ENCODE data around the gene CSNK1G3. TPM values are rescaled to one million over a fixed set of nuclear protein-coding genes. Genes with fewer than 3 reads are reported as not detected.

The CSNK1G3 gene
- total RNA-seq, 2 experiments from 2014 or later, result 20.9 to 23.1 TPM

GRCh38 chr5:123527190-123527589, 15.2 kb downstream of the CSNK1G3 start:
- no peak overlapping the region for H3K4me3 ChIP-seq (ENCODE audit: low read depth, low read length, poor library complexity, severe bottlenecking)
- H2AFZ ChIP-seq (ENCODE audit: low read length), result no peak overlapping the region
- H3K79me2 ChIP-seq (ENCODE audit: insufficient read depth, low read depth, low read length), result peaks cover 37% of the 10 kb centered on the region; the same call in 1 of the 2 replicates
- peaks cover 4% of the 10 kb centered on the region for H3K4me1 ChIP-seq (ENCODE audit: insufficient read depth, low read length, poor library complexity, severe bottlenecking)
- no peaks in the 10 kb centered on the region for H3K9me2 ChIP-seq (ENCODE audit: insufficient read depth, low read length)
- BruUV-seq (replicated peaks), result no TSS peak
- no peaks in the 10 kb centered on the region for H4K20me1 ChIP-seq (ENCODE audit: insufficient read depth, low read length)
- no peaks in the 10 kb centered on the region for H3K9me3 ChIP-seq (ENCODE audit: low read length)
- POLR2A ChIA-PET, result interaction anchor here (0.5 to 1.3 kb wide), 5 partner anchors 15 to 1130 kb away, joined by 3 to 7 read pairs (median 4); no protein-coding TSS in a partner anchor
- H3K27ac ChIP-seq (ENCODE audit: low read depth, low read length, poor library complexity, severe bottlenecking), result no peak overlapping the region
- CTCF ChIA-PET (ENCODE audit: unreplicated experiment), result no interaction called here
- TF ChIP-seq EZH2phosphoT487 (IDR thresholded peaks at IDR 0.05; ENCODE audit: borderline replicate concordance, low read depth, low read length), result no peak
- TF ChIP-seq CTCF (conservative IDR thresholded peaks at IDR 0.05; ENCODE audit: low read length), result no peak
- intact Hi-C loops (cut with micrococcal nuclease; ENCODE audit: unreplicated experiment), result no loop called here
- H3K4me2 ChIP-seq (ENCODE audit: low read length), result 0 out of 2 replicates have a peak overlapping the region, but pooled peaks have one; percentile 33
- H3K36me3 ChIP-seq (ENCODE audit: insufficient read depth, low read length), result no peaks in the 10 kb centered on the region
- DNase-seq (ENCODE audit: low spot score), result no peak

- peaks cover 4% of the 10 kb centered on the region for H3K4me1 ChIP-seq (ENCODE audit: insufficient read depth, low read length, poor library complexity, severe bottlenecking)
- CTCF ChIA-PET (ENCODE audit: unreplicated experiment), result no interaction called here
- H3K9me2 ChIP-seq (ENCODE audit: insufficient read depth, low read length), result no peaks in the 10 kb centered on the region
- no peaks in the 10 kb centered on the region for H3K9me3 ChIP-seq (ENCODE audit: low read length)
- H3K27ac ChIP-seq (ENCODE audit: low read depth, low read length, poor library complexity, severe bottlenecking), result no peak overlapping the region
- BruUV-seq (replicated peaks), result no TSS peak
- no peak for DNase-seq (ENCODE audit: low spot score)
- no peak overlapping the region for H3K4me2 ChIP-seq (ENCODE audit: low read length)
- POLR2A ChIA-PET, result interaction anchor here (1.3 to 1.5 kb wide), 2 partner anchors 10 to 14 kb away, joined by 7 to 9 read pairs; no protein-coding TSS in a partner anchor
- H4K20me1 ChIP-seq (ENCODE audit: insufficient read depth, low read length), result no peaks in the 10 kb centered on the region
- no peak overlapping the region for H2AFZ ChIP-seq (ENCODE audit: low read length)
- H3K4me3 ChIP-seq (ENCODE audit: low read depth, low read length, poor library complexity, severe bottlenecking), result no peak overlapping the region
- TF ChIP-seq CTCF (conservative IDR thresholded peaks at IDR 0.05; ENCODE audit: low read length) (no peak), EZH2phosphoT487 (IDR thresholded peaks at IDR 0.05; ENCODE audit: borderline replicate concordance, low read depth, low read length) (no peak)
- no peaks in the 10 kb centered on the region for H3K36me3 ChIP-seq (ENCODE audit: insufficient read depth, low read length)
- intact Hi-C loops (cut with micrococcal nuclease; ENCODE audit: unreplicated experiment), result no loop called here
- peaks cover 37% of the 10 kb centered on the region; the same call in 1 of the 2 replicates for H3K79me2 ChIP-seq (ENCODE audit: insufficient read depth, low read depth, low read length)
These were observed 16.1 kb downstream of the CSNK1G3 start for GRCh38 chr5:123528065-123528464.

- no peak overlapping the region for H3K4me3 ChIP-seq (ENCODE audit: low read depth, low read length, poor library complexity, severe bottlenecking)
- no peak for DNase-seq (ENCODE audit: low spot score)
- POLR2A ChIA-PET, result interaction anchor here (0.5 to 1.5 kb wide), 3 partner anchors 11 to 123 kb away, joined by 3 to 9 read pairs (median 3); no protein-coding TSS in a partner anchor
These were observed 16.9 kb downstream of the CSNK1G3 start for GRCh38 chr5:123528878-123529277.

More at GRCh38 chr5:123528878-123529277, 16.9 kb downstream of the CSNK1G3 start:
- Histone ChIP-seq H3K9me3 (ENCODE audit: low read length) (no peaks in the 10 kb centered on the region), H2AFZ (ENCODE audit: low read length) (no peak overlapping the region), H4K20me1 (ENCODE audit: insufficient read depth, low read length) (no peaks in the 10 kb centered on the region), H3K36me3 (ENCODE audit: insufficient read depth, low read length) (no peaks in the 10 kb centered on the region), H3K79me2 (ENCODE audit: insufficient read depth, low read depth, low read length) (peaks cover 31% of the 10 kb centered on the region; the same call in 1 of the 2 replicates), H3K9me2 (ENCODE audit: insufficient read depth, low read length) (no peaks in the 10 kb centered on the region), H3K4me2 (ENCODE audit: low read length) (no peak overlapping the region), H3K4me1 (ENCODE audit: insufficient read depth, low read length, poor library complexity, severe bottlenecking) (peaks cover 4% of the 10 kb centered on the region), H3K27ac (ENCODE audit: low read depth, low read length, poor library complexity, severe bottlenecking) (no peak overlapping the region)
- intact Hi-C loops (cut with micrococcal nuclease; ENCODE audit: unreplicated experiment), result no loop called here
- CTCF ChIA-PET (ENCODE audit: unreplicated experiment), result no interaction called here
- no peak for TF ChIP-seq EZH2phosphoT487 (IDR thresholded peaks at IDR 0.05; ENCODE audit: borderline replicate concordance, low read depth, low read length)
- TF ChIP-seq CTCF (conservative IDR thresholded peaks at IDR 0.05; ENCODE audit: low read length), result no peak
- no TSS peak for BruUV-seq (replicated peaks)

Measured in OCI-LY7 (cell line).